Suppressor macrophage treated with lipopolysaccharide for 4 hours (primary cell): ENCODE data around the gene MMP26.
"Not testable (repeated sequence)": the region's sequence is repeated elsewhere in the genome, so short reads cannot be mapped to it uniquely, and the experiment has no call there.

Source experiments
- DNase-seq: peaks from one replicate; pipeline ENCODE4 v3.0.0-alpha.2; 2020

The MMP26 gene

GRCh38 chr11:4704054-4704789 lies at the start of gene MMP26:
MMP26 (plus strand) TSS chr11:4704784.
- no peak for DNase-seq

GRCh38 chr11:4658629-4659445 lies 45.7 kb upstream of the MMP26 start:
- DNase-seq, result no peak

GRCh38 chr11:4662876-4663275 lies 41.7 kb upstream of the MMP26 start:
- no peak for DNase-seq

GRCh38 chr11:4664183-4664582 lies 40.4 kb upstream of the MMP26 start:
- no peak for DNase-seq

- no peak for DNase-seq
Measured at GRCh38 chr11:4664786-4665185, 39.8 kb upstream of the MMP26 start.

- DNase-seq, result no peak
Measured at GRCh38 chr11:4665424-4665823, 39.2 kb upstream of the MMP26 start.

GRCh38 chr11:4671741-4672140 lies 32.8 kb upstream of the MMP26 start:
- no peak for DNase-seq

- DNase-seq, result no peak
Measured at GRCh38 chr11:4672470-4672869, 32.1 kb upstream of the MMP26 start.

- DNase-seq, result no peak
Measured at GRCh38 chr11:4673781-4674180, 30.8 kb upstream of the MMP26 start.

GRCh38 chr11:4677948-4678347 lies 26.6 kb upstream of the MMP26 start:
- DNase-seq, result no peak

- DNase-seq, result no peak
Measured at GRCh38 chr11:4680341-4680740, 24.2 kb upstream of the MMP26 start.

GRCh38 chr11:4682623-4683419 lies 21.8 kb upstream of the MMP26 start:
- no peak for DNase-seq

GRCh38 chr11:4684631-4685285 lies 19.8 kb upstream of the MMP26 start:
- no peak for DNase-seq

GRCh38 chr11:4695442-4695841 lies 9.1 kb upstream of the MMP26 start:
- no peak for DNase-seq

GRCh38 chr11:4697585-4697984 lies 7.0 kb upstream of the MMP26 start, which contains the start of gene OR51E2:
OR51E2 (minus strand) TSS chr11:4697853; CDS start chr11:4682711, 15,142 bp downstream.
- DNase-seq, result no peak

GRCh38 chr11:4699697-4700435 lies 4.7 kb upstream of the MMP26 start:
- DNase-seq, result no peak

GRCh38 chr11:4700436-4700820 lies 4.2 kb upstream of the MMP26 start:
- no peak for DNase-seq

GRCh38 chr11:4704790-4705334 lies 278 bp downstream of the MMP26 start:
- DNase-seq, result no peak

- no peak for DNase-seq
Measured at GRCh38 chr11:4713241-4713640, 8.7 kb downstream of the MMP26 start.

GRCh38 chr11:4714300-4714699 lies 9.7 kb downstream of the MMP26 start:
- no peak for DNase-seq

GRCh38 chr11:4722616-4723534 lies 18.3 kb downstream of the MMP26 start:
- not testable (repeated sequence) for DNase-seq
